ENCODE measurements around the gene CLEC19A.

GRCh38 chr16:19297454-19297853 lies 11.9 kb downstream of the CLEC19A start:
- TF ChIP-seq CTCF (IDR thresholded peaks at IDR 0.05) (no peak), POLR2AphosphoS5 (IDR thresholded peaks at IDR 0.05) (no peak)

All from prostate gland (tissue), 2 donors.